Forelimb muscle (tissue), 1 donor: Measurements from ENCODE around the gene DDX60. TPM values are rescaled to one million over a fixed set of nuclear protein-coding genes. Genes with fewer than 3 reads are reported as not detected.
"Not testable (repeated sequence)": the region's sequence is repeated elsewhere in the genome, so short reads cannot be mapped to it uniquely, and the experiment has no call there.

ENCODE experiments used
- DNase-seq: peaks from one replicate; pipeline ENCODE4 v3.0.0-alpha.2; 2013; ENCODE audit warnings: low read depth
- polyA plus RNA-seq: library from polyadenylated mRNA; unstranded; fragments of 120-200 nt; gene quantifications from one replicate; pipeline ENCODE4 v1.2.1, GENCODE V29; 2013; ENCODE audit not compliant: insufficient read length

DDX60 gene
- 3.8 TPM for polyA plus RNA-seq

GRCh38 chr4:168318266-168318895 is at the start of gene DDX60:
DDX60 (minus strand) TSS chr4:168318752; CDS start chr4:168311259, 7,493 bp downstream.
- peak; percentile 79 for DNase-seq

- DNase-seq: no peak
Measured at GRCh38 chr4:168367065-168367464, 48.5 kb upstream of the DDX60 start.

- DNase-seq: no peak
Measured at GRCh38 chr4:168362025-168362401, 43.5 kb upstream of the DDX60 start.

DNA sequence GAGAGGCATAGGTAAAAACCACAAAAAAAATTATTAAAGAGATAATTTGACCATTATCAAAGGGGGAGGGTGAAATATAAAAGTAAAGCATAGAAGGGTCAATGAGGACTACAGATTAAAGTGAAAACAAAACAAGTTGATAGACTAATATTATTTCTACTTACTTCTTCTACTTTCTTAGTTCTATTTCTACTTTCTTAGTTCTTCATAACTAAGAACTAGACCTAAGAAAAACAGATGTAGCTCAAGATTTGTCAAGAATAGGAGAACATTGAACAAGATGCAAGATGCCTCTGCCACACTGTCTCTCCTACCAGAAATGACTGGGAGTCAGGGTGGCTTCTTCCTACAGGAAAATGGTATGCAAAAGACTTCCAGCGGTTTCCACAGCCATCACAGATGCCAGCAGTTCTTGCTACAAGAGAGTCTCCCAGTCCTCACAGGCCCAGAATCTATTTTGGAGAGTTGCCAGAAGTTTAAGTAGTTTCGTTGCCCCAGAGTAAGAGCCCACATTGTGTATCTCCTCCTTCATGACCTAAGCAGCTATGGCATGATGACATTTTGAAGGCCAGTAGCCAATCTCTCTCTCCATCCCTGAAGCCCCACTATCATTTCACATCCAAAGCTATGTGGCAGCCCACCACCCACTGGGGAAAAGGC is 42.9 kb upstream of the DDX60 start:
- DNase-seq: no peak

DNA sequence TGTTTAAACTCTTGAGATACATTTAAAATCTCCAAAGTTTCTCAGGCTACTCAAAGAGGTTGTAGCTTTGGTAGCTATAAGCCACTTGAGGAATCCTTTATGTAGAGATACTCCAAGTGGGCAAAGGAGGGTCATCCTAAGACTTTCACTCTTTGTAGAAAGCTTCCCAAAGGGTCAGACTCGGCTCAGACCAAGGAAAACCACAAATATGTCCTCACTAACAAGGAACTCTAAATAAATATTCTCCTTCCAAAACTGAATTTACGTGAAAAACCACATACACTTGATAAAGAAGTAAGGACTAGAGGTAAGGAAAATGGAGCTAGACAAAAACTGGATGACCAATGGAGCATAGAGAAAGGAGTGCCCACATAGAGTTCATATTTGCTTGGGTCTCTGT is 41.7 kb upstream of the DDX60 start:
- DNase-seq: no peak

DNA sequence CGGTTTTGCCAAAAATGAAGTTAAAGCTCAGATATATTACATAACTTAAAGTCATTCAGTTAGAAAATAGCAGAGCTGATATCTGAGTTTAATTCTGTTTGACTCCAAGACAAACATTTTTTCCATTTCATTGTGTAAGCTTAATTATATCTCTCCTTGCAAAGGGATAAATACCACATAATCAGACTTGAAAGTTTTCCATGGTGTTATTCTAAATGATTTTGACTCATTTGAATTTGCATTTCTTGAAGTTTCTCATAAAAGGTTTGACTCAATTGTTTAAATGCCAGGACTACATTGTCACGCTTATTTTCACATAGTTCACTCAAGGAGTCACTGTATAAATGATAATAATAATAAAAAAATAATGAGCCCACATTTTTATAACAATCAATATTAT is 39.4 kb upstream of the DDX60 start:
- DNase-seq: no peak

DNA sequence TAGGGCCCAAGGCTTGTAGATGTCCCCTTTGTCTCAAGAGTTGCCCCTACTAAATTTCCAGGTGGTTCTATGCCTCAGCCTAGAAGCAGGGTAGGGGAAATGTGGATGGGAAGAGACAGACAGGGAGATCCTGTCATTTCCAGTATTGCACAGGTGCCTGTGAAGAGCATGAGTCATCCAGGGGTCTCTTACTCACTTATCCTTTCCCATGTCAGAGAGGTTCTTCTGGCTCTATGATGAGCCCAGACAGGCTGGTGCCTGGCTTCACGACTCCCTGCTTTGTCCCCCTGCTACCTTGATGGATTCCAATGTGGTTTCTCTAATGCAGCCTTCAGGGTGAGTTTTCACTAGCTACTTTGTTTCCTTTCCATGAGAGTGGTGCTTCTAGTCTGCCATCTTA is 35.2 kb upstream of the DDX60 start:
- no peak for DNase-seq

DNA sequence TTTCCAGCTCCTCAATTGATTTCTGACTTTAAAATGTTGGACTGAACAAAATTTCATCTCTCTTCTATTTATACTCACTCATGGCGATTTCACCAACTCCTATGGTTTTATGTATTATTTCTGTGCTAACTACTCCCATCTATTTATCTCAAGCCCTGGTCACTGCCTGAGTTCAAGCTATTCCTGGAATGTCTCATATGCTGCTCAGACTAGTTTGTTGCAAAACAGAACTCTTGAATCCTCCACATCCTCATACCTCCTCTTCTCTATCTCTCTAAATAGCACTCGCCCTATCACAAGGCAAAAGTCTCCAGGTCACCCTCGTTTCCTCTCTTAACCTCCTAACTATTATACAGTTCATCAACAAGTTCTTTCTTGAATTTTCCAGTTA is 19.0 kb upstream of the DDX60 start:
- no peak for DNase-seq

GRCh38 chr4:168336837-168337549 is 18.4 kb upstream of the DDX60 start:
- no peak for DNase-seq

DNA sequence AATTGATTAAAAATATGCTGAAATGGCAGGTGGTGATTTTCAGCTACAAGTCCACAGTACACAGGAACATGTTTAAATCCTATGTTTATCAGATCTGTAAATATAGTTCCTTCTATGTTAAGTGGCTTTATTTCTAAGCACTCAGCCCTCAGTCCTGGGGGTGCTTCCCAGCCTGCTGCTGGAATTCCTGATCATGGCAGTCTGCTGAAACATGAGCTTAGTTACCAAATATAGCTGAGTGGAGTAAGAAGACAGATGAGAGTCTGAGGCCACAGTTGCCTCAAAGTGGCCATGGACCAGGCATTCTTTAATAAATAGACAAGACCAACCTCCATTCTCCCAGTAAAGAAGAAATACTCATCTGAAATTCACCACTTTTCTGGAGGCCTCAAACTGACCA is 17.1 kb upstream of the DDX60 start:
- no peak for DNase-seq

DNA sequence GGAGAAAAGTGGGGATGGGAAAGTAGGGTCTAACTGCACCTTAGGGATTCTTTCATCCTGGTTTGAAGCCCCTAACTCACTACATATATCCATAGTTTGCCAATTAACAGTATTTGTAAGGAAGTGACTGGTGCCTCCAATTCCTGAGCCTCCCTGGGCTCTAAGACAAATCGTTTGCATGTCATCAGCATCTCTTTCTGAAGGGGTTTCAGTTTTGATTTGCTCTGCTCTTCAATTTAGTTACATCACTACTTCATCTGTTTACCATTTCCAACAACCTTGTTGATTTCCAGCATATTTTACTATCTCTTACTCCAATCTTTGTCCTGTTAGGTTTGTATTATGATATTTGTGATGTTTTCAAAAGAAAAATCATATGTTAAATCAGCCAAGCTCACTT is 15.5 kb upstream of the DDX60 start:
- no peak for DNase-seq

DNA sequence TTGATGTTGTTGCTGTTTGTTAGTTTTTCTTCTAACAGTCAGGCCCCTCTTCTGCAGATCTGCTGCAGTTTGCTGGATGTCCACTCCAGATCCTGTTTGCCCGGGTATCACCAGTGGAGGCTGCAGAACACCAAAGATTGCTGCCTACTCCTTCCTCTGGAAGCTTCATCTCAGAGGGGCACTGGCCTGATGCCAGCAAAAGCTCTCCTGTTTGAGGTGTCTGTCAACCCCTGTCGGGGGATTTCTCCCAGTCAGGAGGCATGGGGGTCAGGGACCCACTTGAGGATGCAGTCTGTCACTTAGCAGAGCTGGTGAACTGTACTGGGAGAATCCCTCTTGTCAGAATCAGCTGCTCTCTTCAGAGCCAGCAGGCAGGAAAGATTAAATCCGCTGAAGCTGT is 12.0 kb upstream of the DDX60 start:
- DNase-seq: not testable (repeated sequence)

DNA sequence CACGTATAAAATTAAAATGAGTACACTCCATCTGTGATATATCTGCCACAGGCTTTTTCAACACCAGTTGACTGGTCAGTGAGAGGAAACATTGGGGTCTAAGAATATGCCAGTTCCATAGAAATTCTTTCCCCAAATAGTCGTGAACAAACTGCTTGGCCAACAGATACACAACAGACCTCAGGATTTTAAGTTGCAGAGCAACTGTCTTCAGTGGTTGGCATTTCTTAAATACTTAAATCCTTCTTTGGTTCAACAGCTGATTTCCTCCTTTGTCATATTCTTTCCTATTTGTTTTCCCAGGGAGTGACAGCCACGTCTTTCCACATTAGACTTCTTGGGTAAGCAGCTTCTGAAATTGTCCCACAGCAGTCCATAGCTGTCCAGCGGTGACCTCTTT is 7.0 kb upstream of the DDX60 start:
- no peak for DNase-seq

GRCh38 chr4:168321006-168321405 is 2.5 kb upstream of the DDX60 start:
- DNase-seq: no peak

GRCh38 chr4:168319486-168320019 is 1.0 kb upstream of the DDX60 start:
- no peak for DNase-seq

GRCh38 chr4:168317621-168318020 is 931 bp downstream of the DDX60 start:
- DNase-seq: no peak

GRCh38 chr4:168309781-168310180 is 8.8 kb downstream of the DDX60 start:
- no peak for DNase-seq

DNA sequence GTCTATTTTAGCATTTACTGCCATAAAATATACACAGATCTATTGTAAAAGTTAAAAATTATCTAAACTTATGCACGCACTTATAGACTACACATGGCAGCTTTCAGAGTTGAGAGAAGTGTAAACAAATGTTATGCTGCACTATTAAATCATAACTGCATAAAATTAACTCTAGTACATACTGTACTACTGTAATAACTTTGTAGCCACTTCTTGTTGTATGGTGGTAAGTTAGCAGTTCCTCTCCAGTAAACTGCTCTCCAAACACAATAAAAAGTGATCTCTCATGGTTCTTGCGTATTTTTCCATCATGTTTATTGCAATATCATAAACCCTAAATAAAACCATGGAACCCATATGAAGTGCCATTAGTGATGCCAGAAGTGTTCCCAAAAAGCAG is 9.6 kb downstream of the DDX60 start:
- no peak for DNase-seq

- no peak for DNase-seq
Measured at GRCh38 chr4:168306476-168306875, 12.1 kb downstream of the DDX60 start.

- DNase-seq: no peak
Measured at GRCh38 chr4:168304744-168305459, 13.7 kb downstream of the DDX60 start.

DNA sequence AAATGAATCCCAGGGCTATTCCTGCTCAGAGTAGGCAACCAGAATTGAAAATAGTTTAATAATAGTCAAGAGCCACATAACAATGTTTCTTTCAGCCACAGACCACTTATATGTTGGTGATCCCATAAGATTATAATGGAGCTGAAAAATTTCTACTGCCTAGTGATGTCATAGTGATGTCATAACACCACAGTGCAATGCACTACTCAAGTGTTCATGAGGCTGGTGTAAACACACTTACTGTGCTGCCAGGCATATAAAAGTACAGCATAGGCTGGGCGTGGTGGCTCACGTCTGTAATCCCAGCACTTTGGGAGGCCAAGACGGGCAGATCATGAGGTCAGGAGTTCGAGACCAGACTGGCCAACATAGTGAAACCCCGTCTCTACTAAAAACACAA is 15.1 kb downstream of the DDX60 start:
- not testable (repeated sequence) for DNase-seq

- DNase-seq: no peak
Measured at GRCh38 chr4:168293386-168293975, 25.1 kb downstream of the DDX60 start.
